Glutamatergic neuron (in vitro differentiated cells): ENCODE results near the gene KCNH8. TPM values are rescaled to one million over a fixed set of nuclear protein-coding genes. Genes with fewer than 3 reads are reported as not detected.

ENCODE experiments used
- DNase-seq: peaks from one replicate; pipeline ENCODE4 v3.0.0; 2022
- H3K27ac Mint-ChIP-seq: one replicate; pipeline ENCODE4 v1.8.0; 2020; ENCODE audit warnings: mild to moderate bottlenecking, mixed read lengths, inconsistent platforms; ENCODE audit not compliant: unreplicated experiment
- H3K27me3 Mint-ChIP-seq: one replicate; pipeline ENCODE4 v1.8.0; 2020; ENCODE audit warnings: mild to moderate bottlenecking, moderate library complexity, mixed read lengths, inconsistent platforms; ENCODE audit not compliant: unreplicated experiment
- H3K36me3 Mint-ChIP-seq: one replicate; pipeline ENCODE4 v1.8.0; 2020; ENCODE audit warnings: mild to moderate bottlenecking, mixed read lengths, inconsistent platforms; ENCODE audit not compliant: unreplicated experiment
- H3K4me1 Mint-ChIP-seq: one replicate; pipeline ENCODE4 v1.8.0; 2020; ENCODE audit warnings: mild to moderate bottlenecking, low read depth, mixed read lengths, inconsistent platforms; ENCODE audit not compliant: unreplicated experiment
- H3K4me3 Mint-ChIP-seq: one replicate; pipeline ENCODE4 v1.8.0; 2020; ENCODE audit warnings: mild to moderate bottlenecking, mixed read lengths, inconsistent platforms; ENCODE audit not compliant: unreplicated experiment
- H3K9me3 Mint-ChIP-seq: one replicate; pipeline ENCODE4 v1.8.0; 2020; ENCODE audit warnings: mild to moderate bottlenecking, moderate library complexity, mixed read lengths, inconsistent platforms; ENCODE audit not compliant: unreplicated experiment
- CTCF ChIP-seq: fragments of 200-600 bp; sonication (generic); IDR thresholded peaks from one replicate; pipeline ENCODE4 v1.5.0; 2021; ENCODE audit not compliant: partially characterized antibody, unreplicated experiment
- total RNA-seq: library from RNA; stranded (reverse); fragmentation: NEBNext Ultra II Directional; extraction: Animal tissue kit (Norgen Biotek cat#: 25700); gene quantifications from one replicate; pipeline ENCODE4 v1.2.1, GENCODE V29; 2021; ENCODE audit not compliant: unreplicated experiment

The KCNH8 gene
- total RNA-seq, 1 donor from 2014 or later: 30.9 TPM

GRCh38 chr3:19394946-19395345 is 246.6 kb downstream of the KCNH8 start:
- no peak overlapping the region for H3K27ac Mint-ChIP-seq
- H3K36me3 Mint-ChIP-seq: no peaks in the 10 kb centered on the region
- H3K4me1 Mint-ChIP-seq: no peaks in the 10 kb centered on the region
- no peaks in the 10 kb centered on the region for H3K27me3 Mint-ChIP-seq
- DNase-seq: no peak
- no peak overlapping the region for H3K4me3 Mint-ChIP-seq
- TF ChIP-seq CTCF: no peak
- no peaks in the 10 kb centered on the region for H3K9me3 Mint-ChIP-seq

- Mint-ChIP-seq H3K36me3 (no peaks in the 10 kb centered on the region), H3K4me3 (no peak overlapping the region), H3K27ac (no peak overlapping the region), H3K27me3 (peaks cover 2% of the 10 kb centered on the region), H3K4me1 (no peaks in the 10 kb centered on the region), H3K9me3 (no peaks in the 10 kb centered on the region)
- no peak for TF ChIP-seq CTCF
- DNase-seq: no peak
Measured at GRCh38 chr3:19396726-19397125, 248.4 kb downstream of the KCNH8 start.

GRCh38 chr3:19399356-19399755 is 251.0 kb downstream of the KCNH8 start:
- Mint-ChIP-seq H3K9me3 (peaks cover 1% of the 10 kb centered on the region), H3K27ac (no peak overlapping the region), H3K36me3 (no peaks in the 10 kb centered on the region), H3K4me3 (no peak overlapping the region), H3K4me1 (no peaks in the 10 kb centered on the region), H3K27me3 (peaks cover 2% of the 10 kb centered on the region)
- DNase-seq: no peak
- no peak for TF ChIP-seq CTCF

DNA sequence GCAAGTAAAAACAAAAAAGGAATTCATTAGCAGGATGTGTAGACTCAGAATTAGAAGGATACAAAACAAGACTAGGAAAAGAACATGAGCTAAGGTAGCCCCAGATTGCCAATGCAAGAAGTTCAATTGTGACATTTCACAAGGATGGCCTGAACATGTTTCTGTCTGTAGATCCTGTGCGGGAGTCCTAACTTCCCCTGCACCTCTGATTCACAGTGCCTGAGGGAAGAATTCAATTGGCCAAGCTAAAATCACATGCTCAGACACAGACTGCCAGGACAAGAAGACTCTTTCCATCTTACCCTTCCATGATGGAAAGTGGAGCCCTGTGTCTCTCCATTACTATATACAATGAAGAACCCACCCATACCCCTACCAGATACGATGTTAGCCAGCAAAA is 251.5 kb downstream of the KCNH8 start:
- Mint-ChIP-seq H3K36me3 (no peaks in the 10 kb centered on the region), H3K9me3 (peaks cover 1% of the 10 kb centered on the region), H3K4me1 (no peaks in the 10 kb centered on the region), H3K27me3 (peaks cover 2% of the 10 kb centered on the region), H3K4me3 (no peak overlapping the region), H3K27ac (no peak overlapping the region)
- TF ChIP-seq CTCF: no peak
- no peak for DNase-seq

DNA sequence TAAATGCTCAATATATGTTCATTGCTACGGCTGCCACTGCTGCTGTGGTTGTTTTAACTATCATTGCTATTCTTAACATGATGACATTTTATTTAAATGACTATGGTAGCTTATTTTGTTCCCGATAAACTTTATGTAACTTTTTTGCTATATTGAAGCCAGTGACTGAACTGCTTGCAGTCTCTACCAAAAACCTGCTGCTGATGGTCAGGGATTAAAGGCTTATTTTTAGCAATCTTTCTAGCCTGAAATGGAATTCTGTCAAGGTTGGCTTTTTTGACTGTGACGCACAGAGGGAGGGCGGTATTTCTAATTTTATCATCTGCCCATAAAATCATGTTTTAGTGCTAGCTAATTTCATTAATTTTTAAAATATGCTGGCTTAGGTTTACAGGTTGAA is 271.8 kb downstream of the KCNH8 start:
- no peak overlapping the region for H3K27ac Mint-ChIP-seq
- H3K4me3 Mint-ChIP-seq: no peak overlapping the region
- TF ChIP-seq CTCF: no peak
- no peaks in the 10 kb centered on the region for H3K36me3 Mint-ChIP-seq
- no peaks in the 10 kb centered on the region for H3K4me1 Mint-ChIP-seq
- no peaks in the 10 kb centered on the region for H3K9me3 Mint-ChIP-seq
- no peak for DNase-seq
- no peaks in the 10 kb centered on the region for H3K27me3 Mint-ChIP-seq
